OCI-LY7 (cell line): ENCODE results near the gene SLC34A2.

Source experiments
- CTCF ChIP-seq: fragments of 200-600 bp; sonication (generic); conservative IDR thresholded peaks from 2 replicates; pipeline ENCODE4 v1.5.1; 2014; ENCODE audit warnings: mild to moderate bottlenecking, antibody characterized with exemption, low read length, moderate library complexity, mixed read lengths
- EZH2phosphoT487 ChIP-seq: fragments of 200-600 bp; sonication (generic); IDR thresholded peaks from 2 replicates; pipeline ENCODE4 v1.6.1; 2018; ENCODE audit warnings: low read depth, borderline replicate concordance, mild to moderate bottlenecking, mixed run types, antibody characterized with exemption, low read length, moderate library complexity, mixed read lengths

- TF ChIP-seq EZH2phosphoT487 = no peak
- no peak for TF ChIP-seq CTCF
Observed at GRCh38 chr4:25677157-25677556, 21.5 kb downstream of the SLC34A2 start.
